NCI-H1436 (cell line): ENCODE measurements around the gene EVI5L.

Source experiments
- DNase-seq: peaks from one replicate; lab custom pipeline; 2025; lab: John Stamatoyannopoulos, UW

The EVI5L gene

DNA sequence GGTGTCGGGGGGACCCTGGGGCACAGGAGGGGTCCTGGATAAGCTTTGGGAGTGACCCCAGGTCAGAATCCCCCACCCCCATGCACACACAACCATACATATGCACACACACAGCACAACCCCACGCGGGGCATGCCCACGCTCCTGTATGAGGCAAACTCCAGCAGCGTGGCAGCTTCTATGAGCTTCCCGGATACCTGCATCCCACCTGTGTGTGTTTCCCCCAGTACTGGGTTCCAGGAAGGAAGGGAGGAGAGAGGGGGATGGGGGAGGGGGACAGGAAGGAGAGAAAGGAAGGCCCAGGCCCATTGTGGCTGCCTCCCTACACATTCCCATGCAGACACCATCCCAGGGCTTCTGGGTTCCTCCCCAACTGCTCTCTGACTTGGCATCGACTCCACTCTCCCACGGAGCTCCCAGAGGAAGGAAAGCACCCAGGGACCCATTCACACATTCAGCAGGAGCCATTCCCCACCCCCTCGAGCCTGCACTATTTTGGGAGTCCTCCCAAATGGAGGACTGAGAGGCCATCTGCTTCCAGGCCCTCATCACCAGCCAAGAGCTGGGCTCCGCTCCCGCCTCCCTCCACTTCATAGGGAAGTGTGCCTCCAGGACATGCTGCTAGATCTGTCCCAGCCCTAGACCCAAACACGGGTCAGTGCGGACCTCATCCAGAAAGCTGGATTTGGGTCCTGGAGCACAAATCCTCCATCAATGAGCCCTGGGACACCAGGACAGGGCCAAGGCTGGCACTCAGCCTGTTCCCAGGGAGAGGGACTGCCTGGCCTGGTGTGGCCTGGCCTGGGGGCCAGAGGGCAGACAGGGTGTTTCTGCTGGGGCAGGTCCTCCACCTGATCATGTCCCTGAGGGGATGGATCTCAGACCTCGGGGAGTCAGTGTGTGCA is 30.9 kb downstream of the EVI5L start:
- DNase-seq: no peak

DNA sequence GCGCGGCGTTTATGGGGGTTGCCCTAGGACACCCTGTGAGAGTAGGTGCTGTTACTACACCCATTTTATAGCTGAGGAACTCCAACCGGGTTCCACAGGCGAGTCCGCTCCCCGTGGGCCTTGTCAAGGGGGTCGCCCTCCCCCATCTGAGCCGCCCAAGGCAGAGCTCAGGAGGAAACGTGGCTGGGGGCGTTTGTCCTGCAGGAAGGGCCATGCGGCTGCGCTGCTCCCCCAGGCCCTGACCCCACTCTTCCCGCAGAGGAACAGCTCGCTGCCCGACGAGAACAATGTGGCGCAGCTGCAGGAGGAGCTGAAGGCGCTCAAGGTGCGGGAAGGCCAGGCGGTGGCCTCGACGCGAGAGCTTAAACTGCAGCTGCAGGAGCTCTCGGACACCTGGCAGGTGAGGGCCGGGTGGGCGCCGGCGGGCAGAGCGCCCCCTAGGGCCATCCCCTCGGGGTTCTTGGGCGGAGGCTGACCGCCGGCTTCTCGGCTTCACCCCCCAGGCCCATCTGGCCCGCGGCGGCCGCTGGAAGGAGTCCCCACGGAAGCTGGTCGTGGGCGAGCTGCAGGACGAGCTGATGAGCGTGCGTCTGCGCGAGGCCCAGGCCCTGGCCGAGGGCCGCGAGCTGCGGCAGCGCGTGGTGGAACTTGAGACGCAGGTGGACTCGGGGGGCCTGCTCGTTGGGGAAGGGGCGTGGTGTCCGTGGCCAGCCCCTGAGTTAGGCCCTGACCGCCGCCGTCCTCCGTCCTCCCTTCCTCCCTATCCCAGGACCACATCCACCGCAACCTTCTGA is 31.8 kb downstream of the EVI5L start:
- no peak for DNase-seq

GRCh38 chr19:7862413-7862951 is 32.5 kb downstream of the EVI5L start:
- DNase-seq: no peak

DNA sequence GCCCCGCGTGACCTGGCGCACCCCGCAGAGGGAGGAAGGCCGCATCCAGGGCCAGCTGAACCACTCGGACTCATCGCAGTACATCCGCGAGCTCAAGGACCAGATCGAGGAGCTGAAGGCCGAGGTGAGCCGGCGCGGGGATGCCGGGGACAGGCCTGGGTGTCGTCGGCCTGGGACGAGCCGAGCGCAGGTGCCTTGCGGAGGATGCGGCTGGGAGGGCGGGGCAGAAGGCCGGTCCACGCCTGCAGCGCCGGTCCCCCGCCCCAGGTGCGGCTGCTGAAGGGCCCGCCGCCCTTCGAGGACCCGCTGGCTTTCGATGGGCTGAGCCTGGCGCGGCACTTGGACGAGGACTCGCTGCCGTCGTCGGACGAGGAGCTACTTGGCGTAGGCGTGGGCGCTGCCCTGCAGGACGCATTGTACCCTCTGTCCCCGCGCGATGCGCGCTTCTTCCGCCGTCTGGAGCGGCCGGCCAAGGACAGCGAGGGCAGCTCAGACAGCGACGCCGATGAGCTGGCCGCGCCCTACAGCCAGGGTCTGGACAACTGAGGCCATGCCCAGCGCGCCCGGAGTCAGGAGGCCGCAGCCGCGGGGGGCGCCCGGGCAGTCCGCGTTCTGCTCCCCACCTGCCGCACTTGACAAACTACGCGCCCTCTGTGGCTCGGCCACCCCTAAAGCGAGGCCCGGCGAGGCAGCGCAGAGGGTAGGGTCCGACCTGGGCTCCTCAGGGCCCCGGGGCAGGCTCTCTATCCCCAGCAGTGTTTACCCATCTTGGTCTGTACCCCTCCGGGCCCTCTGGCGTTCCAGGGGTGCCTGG is 33.3 kb downstream of the EVI5L start:
- DNase-seq: no peak

DNA sequence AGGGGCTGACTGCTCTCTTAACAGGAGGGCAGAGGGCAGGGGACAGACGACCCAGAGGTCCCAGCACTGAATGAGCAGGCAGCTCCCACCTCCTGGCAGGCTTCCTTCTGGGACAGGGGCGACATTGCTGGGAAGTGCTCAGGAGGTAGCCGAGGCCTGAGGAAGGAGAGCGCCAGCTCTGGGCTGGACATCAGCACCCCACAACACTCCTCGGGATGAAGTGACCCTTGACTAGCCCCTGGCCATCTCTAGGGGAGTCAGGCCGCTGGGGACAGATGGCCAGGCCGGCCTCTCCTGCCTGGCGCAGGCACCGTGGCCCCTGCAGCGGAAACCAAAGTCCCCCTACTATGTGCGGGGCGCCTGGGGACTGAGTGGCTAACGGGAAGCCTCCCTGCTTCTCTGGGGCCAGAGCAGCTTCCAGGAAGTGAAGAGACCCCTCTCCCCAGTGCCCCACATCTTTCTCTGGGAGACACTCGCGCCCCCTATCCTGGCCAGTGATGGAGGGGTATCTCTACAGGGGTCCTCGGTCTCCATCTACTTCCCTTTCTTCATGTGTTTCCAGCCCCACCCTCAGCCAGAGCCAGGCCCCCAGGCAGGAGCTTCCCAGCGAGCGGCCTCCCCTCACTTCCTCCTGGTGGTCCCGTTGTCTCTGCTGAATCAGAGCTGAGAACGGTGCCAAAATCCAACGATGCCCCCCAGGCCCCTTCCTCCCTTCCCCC is 34.1 kb downstream of the EVI5L start:
- DNase-seq: no peak

DNA sequence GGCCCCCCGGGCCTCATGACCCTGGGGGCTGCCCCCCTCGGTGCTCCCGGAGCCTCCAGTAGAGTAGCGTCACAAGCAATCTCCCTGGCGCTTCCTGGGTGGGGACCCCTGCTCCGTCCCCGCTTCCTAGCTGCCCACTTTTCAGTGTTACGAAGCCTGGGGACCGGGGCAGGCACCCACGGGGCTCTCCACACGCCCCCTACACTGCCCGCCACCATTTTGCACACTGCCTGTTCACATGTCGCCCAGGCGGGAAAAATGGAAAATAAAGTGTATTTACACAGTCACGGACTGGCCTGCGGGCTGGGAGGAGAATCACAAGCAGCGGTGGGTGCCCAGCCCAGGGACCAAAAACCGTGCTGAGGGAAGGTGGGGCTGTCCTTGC is 34.7 kb downstream of the EVI5L start:
- no peak for DNase-seq

DNA sequence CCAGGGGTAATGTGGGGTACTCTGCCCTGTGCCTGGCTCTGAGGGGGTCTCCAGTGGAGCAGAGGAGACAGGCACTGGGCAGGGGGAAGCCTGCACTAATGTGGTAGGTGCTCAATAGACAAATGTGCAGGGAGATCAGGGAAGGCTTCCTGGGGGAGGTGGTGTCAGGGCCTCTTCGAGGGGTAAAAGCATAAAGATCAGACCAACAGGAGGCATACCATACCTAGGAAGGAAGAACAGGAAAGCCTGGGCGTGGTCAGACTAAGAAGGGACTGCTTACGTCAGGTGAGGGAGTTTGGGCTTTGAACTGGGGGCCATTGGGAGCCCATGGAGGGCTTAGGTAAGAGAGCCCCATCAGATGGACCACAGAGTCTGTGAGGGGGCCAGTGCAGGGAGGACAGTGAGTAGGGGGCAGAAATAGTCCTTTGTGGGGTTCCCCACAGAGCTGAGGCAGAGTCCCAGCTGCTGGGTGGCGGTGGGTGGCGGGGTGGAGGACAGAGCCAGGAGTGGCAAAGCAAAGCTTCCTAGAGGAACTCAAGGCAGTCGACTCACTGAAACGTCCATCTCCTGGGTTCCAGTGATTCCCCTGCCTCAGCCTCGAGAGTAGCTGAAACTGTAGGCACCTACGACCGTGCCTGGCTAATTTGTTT is 35.4 kb downstream of the EVI5L start:
- no peak for DNase-seq

DNA sequence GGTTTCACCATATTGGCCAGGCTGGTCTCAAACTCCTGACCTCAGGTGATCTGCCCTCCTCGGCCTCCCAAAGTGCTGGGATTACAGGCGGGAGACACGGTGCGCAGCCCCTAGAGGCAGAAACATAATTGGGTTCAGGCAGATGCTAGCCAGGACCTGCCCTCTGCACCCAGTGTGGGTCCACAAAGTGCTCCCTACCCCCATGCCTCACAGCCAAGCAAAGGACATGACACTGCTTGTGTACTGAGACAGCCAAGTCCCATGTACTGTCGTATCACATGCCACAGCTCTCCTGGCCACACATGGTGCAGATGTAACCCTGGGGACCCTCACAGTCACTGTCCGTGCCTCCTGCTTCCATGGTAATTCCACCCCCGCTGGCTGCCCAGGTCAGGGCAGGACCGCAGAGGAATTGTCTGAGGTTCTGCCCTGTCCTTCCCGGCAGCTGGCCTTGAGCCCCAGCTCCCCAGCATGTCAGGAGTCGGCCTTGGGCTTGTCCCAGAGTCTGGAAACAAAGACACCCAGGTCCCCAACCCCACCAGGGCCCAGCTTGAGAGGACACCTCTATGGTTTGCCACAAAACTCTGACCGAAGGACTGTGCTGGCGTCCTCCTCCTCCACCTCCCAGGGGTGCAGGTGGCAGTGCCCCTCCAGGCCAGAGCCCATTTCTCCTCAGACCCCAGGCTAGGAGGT is 36.5 kb downstream of the EVI5L start:
- no peak for DNase-seq

GRCh38 chr19:7867092-7867844 is 37.2 kb downstream of the EVI5L start:
- no peak for DNase-seq

DNA sequence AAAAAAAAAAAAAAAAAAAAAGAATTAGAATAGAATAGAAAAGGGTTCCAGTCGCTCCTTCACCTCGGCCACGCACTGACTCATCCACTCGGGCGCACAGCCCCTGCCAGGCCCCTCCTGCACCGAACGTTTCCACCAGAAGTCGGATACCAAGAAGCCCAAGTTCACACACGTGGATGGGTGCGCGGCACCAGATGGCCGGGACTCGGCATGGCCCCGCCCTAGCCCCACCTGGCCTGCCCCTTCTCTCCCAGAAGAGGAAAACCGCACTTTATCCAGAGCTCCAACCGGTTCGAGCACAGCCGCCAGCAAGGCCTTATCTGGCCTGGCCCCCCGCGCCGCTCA is 38.3 kb downstream of the EVI5L start:
- DNase-seq: no peak

GRCh38 chr19:7868671-7869452 is 38.8 kb downstream of the EVI5L start:
- no peak for DNase-seq

- DNase-seq: no peak
These were observed 39.5 kb downstream of the EVI5L start for GRCh38 chr19:7869453-7869909.

- peak; percentile 70 for DNase-seq
These were observed 40.0 kb downstream of the EVI5L start for GRCh38 chr19:7869910-7870511.

DNA sequence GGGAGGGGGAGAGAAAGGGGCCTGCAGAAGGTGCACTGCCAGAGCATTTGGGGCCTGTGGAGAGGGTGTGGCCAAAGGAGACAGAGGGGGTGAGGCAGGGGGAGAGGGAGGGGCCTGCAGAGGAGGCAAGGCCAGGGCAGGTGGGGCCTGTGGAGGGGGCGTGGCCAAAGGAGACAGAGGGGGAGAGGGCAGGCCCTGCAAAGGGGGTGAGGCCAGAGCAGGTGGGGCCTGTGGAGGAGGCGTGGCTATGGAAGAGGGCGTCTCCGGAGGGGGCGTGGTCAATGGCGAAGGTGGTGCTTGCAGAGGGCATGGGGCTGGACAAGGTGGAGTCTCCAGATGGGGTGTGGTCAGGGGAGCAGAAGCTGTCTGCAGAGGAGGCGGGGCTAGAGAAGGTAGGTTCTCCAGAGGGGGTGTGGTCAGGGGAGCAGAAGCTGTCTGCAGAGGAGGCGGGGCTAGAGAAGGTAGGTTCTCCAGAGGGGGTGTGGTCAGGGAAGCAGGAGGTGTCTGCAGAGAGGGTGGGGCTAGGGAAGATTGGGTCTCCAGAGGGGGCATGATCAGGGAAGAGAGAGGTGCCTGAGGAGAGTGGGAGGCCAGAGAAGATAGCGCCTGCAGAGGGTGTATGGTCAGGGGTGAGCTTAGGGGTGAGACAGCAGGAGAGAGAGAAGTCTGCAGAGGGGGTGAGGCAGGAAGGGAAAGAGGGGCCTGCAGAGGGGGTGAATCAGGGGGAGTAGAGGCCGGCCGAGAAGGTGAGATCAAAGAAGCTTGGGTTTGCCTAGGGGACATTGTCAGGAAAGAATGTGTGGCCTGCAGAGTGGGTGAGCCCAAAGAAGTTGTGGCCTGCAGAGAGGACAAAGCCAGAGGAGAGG is 40.8 kb downstream of the EVI5L start:
- peak; percentile 86 for DNase-seq

DNA sequence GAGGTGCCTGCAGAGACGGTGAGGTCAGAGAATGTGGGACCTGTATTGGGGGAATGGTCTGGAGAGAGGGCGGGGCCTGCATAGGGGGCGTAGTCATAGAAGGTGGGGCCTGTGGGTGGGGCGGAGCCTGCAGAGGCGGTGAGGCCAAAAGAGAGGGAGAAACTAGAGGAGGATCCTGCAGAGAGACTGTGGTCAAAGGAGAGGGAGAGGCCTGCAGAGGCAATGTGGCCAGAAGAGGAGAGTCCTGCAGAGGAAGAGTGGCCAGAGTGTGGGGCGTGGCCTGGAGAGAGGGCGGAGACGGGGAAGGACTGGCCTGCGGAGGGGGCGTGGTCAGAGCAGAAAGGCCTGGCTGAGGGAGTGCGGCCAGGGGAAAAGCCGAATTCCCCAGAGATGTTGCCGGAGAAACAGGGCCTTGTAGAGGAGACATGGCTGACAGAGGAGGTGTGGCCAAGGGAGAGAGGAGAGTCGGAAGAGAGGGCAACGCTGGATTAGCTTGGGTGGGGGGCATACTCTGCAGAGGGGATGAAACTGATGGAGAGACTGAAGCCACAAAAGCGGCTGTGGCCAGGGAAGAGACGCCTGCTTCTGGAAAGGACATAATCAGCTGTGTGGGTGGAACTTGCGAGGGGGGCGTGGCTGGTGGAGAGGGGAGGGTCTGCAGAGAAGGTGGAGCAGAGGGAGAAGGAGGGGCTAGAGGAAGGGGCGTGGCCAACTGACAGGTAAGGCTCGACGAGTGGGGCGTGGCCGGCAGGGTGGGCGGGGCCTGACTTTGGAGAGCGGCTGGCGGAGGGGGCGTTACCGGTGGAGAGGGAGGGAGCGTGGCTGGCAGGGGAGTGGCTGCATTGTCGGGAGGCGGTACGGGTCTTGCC is 41.7 kb downstream of the EVI5L start:
- DNase-seq: peak; percentile 96
